Measurements from ENCODE around the gene FBN1. TPM values are rescaled to one million over a fixed set of nuclear protein-coding genes. Genes with fewer than 3 reads are reported as not detected.

FBN1 gene
- total RNA-seq = 887 and 1,012 TPM in 2 replicates

GRCh38 chr15:48645558-48646330 is at the start of gene FBN1:
Gene FBN1 (minus strand): TSS chr15:48645709. CDS start chr15:48644769, 940 bp downstream.

Other genes with a start within 250 kb of the FBN1 start
- 10.1 and 14.8 TPM in 2 replicates for gene CEP152, start 165.4 kb upstream of the FBN1 start, total RNA-seq
- 291 and 455 TPM in 2 replicates for gene EID1, start 232.4 kb upstream of the FBN1 start, total RNA-seq

All from smooth muscle cell of trachea (primary cell).